Renal pelvis (tissue), 3 donors: ENCODE data around the gene SLC22A3. TPM values are rescaled to one million over a fixed set of nuclear protein-coding genes. Genes with fewer than 3 reads are reported as not detected.

ENCODE experiments used
- polyA plus RNA-seq, 3 donors: library from polyadenylated mRNA; unstranded; fragments of 120-200 nt; gene quantifications; one replicate each; pipeline ENCODE4 v1.2.1, GENCODE V29; 2013; ENCODE audit not compliant: insufficient read length in 3 of 3

Gene SLC22A3
- polyA plus RNA-seq, 3 donors, result 3.9 to 7.2 (median 6.9) TPM

Other genes with a start within 250 kb of the SLC22A3 start
- 1 to 10 TPM in 2 of 3 donors, under 1 TPM in 1; 0.51 to 1.5 (median 1.4) TPM for gene SLC22A1, start 226.6 kb upstream of the SLC22A3 start, polyA plus RNA-seq
- gene SLC22A2, start 89.6 kb upstream of the SLC22A3 start, polyA plus RNA-seq, result 10 to 100 TPM; 10.8 to 13.5 (median 13.4) TPM